ENCODE results near the gene RBM20. TPM values are rescaled to one million over a fixed set of nuclear protein-coding genes. Genes with fewer than 3 reads are reported as not detected.
"Not testable (repeated sequence)": the region's sequence is repeated elsewhere in the genome, so short reads cannot be mapped to it uniquely, and the experiment has no call there.

Gene RBM20
- total and polyA plus RNA-seq, 2 experiments from 2014 or later = 0.05 to 0.17 TPM

GRCh38 chr10:110767601-110768000 lies 123.5 kb downstream of the RBM20 start:
- not testable (repeated sequence) for DNase-seq (ENCODE audit: low spot score)

GRCh38 chr10:110770243-110770642 lies 126.1 kb downstream of the RBM20 start:
- DNase-seq (ENCODE audit: low spot score) (no peak), ATAC-seq (no peak)
- Histone ChIP-seq H3K4me1 (ENCODE audit: insufficient read depth) (no peaks in the 10 kb centered on the region), H3K27me3 (ENCODE audit: insufficient read depth) (no peaks in the 10 kb centered on the region), H3K9me2 (ENCODE audit: insufficient read depth) (0 out of 2 replicates have a peak, but pooled peaks cover 3% of the 10 kb centered on the region), H3F3A (replicated peaks; ENCODE audit: low read depth) (no peaks in the 10 kb centered on the region), H3K4me2 (no peak overlapping the region), H3K36me3 (ENCODE audit: insufficient read depth) (no peaks in the 10 kb centered on the region), H2AFZ (no peak overlapping the region), H3K4me3 (no peak overlapping the region), H3K27ac (ENCODE audit: low read depth) (no peak overlapping the region), H4K20me1 (replicated peaks; ENCODE audit: insufficient read depth) (no peaks in the 10 kb centered on the region), H3K79me2 (replicated peaks; ENCODE audit: insufficient read depth) (no peaks in the 10 kb centered on the region)
- Mint-ChIP-seq H3K4me1 (peaks cover 2% of the 10 kb centered on the region; the same call in 1 of the 3 replicates), H3K4me3 (no peak overlapping the region), H3K27ac (no peak overlapping the region), H3K36me3 (ENCODE audit: low read depth) (peaks cover 5% of the 10 kb centered on the region; the same call in 2 of the 3 replicates), H3K27me3 (ENCODE audit: insufficient read depth, low read depth, poor library complexity) (peaks cover 4% of the 10 kb centered on the region), H3K9me3 (peaks cover 13% of the 10 kb centered on the region; the same call in 2 of the 3 replicates)
- TF ChIP-seq CREB1 (CRISPR knock-in tag; IDR thresholded peaks at IDR 0.05; ENCODE audit: low read depth) = no peak
- no peak for TF ChIP-seq EZH2 (IDR thresholded peaks at IDR 0.05; ENCODE audit: low read depth, unreplicated experiment)
- TF ChIP-seq POLR2AphosphoS5 (IDR thresholded peaks at IDR 0.05; ENCODE audit: low read depth) = no peak
- no peak for TF ChIP-seq EZH2phosphoT487 (IDR thresholded peaks at IDR 0.05; ENCODE audit: unreplicated experiment)
- no peak for TF ChIP-seq ETS1 (IDR thresholded peaks at IDR 0.05)
- TF ChIP-seq NANOG (IDR thresholded peaks at IDR 0.05; ENCODE audit: borderline replicate concordance) = no peak
- no peak for TF ChIP-seq CTCF (conservative IDR thresholded peaks at IDR 0.05; ENCODE audit: low read depth in 2 of 2)
- no peak for TF ChIP-seq REST (IDR thresholded peaks at IDR 0.05; ENCODE audit: unreplicated experiment)
- TF ChIP-seq STAT1 (IDR thresholded peaks at IDR 0.05; ENCODE audit: unreplicated experiment) = no peak
- no peak for TF ChIP-seq JUNB (IDR thresholded peaks at IDR 0.05; ENCODE audit: unreplicated experiment)
- no peak for TF ChIP-seq ZNF114 (CRISPR knock-in tag; IDR thresholded peaks at IDR 0.05)

More at GRCh38 chr10:110767601-110768000, 123.5 kb downstream of the RBM20 start:
- H3K27me3 ChIP-seq (ENCODE audit: insufficient read depth); H3K27ac Mint-ChIP-seq; H3K27ac ChIP-seq (ENCODE audit: low read depth); ATAC-seq; H3K4me3 Mint-ChIP-seq; H3K9me2 ChIP-seq (ENCODE audit: insufficient read depth); H3K36me3 Mint-ChIP-seq (ENCODE audit: low read depth); H3K36me3 ChIP-seq (ENCODE audit: insufficient read depth); H3K4me2 ChIP-seq; H3K27me3 Mint-ChIP-seq (ENCODE audit: insufficient read depth, low read depth, poor library complexity); H3K4me1 ChIP-seq (ENCODE audit: insufficient read depth); H3K4me1 Mint-ChIP-seq; H4K20me1 ChIP-seq (replicated peaks; ENCODE audit: insufficient read depth); H3F3A ChIP-seq (replicated peaks; ENCODE audit: low read depth); H3K79me2 ChIP-seq (replicated peaks; ENCODE audit: insufficient read depth); H2AFZ ChIP-seq; H3K4me3 ChIP-seq: not testable (repeated sequence)
- peaks cover 13% of the 10 kb centered on the region; the same call in 2 of the 3 replicates for H3K9me3 Mint-ChIP-seq

All from GM23338 (cell line).